Measurements from ENCODE around the gene SKP1. TPM values are rescaled to one million over a fixed set of nuclear protein-coding genes. Genes with fewer than 3 reads are reported as not detected.

The SKP1 gene
- total RNA-seq, 1 experiment from 2014 or later, result 220 TPM

GRCh38 chr5:134128648-134128995 lies 48.1 kb downstream of the SKP1 start:
- POLR2A ChIA-PET (ENCODE audit: unreplicated experiment), result no interaction called here
- no peak overlapping the region for H3K9ac ChIP-seq (ENCODE audit: low read length)
- CTCF ChIA-PET, result no interaction called here

DNA sequence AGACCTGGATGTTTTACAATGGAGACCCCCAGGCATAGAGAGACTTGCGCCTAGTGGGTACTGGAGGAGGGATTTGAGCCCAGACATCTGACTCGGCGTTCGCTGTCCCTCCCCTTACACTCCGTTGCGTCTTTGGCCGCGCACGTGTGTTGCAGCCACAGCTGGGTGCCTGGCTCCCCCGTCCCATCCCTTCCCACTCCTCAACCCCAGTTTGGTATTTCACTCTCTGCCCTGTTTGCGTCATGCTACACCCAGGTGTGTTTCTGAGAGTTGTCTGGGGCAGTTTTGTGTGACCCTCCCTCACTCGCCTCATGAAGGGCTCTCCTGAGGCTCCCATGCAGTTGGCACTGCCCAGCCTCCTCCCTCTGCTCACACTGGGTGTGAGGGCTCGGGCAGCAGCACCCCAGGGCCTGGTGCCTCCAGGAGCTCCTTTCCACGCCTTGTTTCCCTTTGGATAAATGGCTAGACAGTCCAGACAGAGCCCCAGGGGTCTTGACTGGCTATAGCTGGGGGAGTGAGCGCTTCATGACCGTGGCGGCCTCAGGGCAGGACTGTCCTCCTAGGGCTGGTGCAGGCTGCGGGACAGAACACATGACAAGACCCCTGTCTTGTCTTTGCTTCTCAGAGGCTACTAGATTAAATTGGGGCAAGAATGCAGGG lies 48.6 kb downstream of the SKP1 start:
- intact Hi-C loops (cut with micrococcal nuclease), result no loop called here

More at GRCh38 chr5:134128648-134128995, 48.1 kb downstream of the SKP1 start:
- Histone ChIP-seq H3K4me1 (ENCODE audit: insufficient read depth, low read length) (peaks cover 27% of the 10 kb centered on the region), H3K4me2 (ENCODE audit: low read length) (no peak overlapping the region), H2AFZ (ENCODE audit: low read length) (no peak overlapping the region), H3F3A (ENCODE audit: low read length, unreplicated experiment) (peaks cover 5% of the 10 kb centered on the region), H3K27me3 (ENCODE audit: low read length) (no peaks in the 10 kb centered on the region), H3K9me2 (replicated peaks; ENCODE audit: low read length) (no peaks in the 10 kb centered on the region), H3K36me3 (ENCODE audit: low read depth, low read length) (no peaks in the 10 kb centered on the region), H3K4me3 (ENCODE audit: low read length) (no peak overlapping the region), H3K27ac (ENCODE audit: low read length) (no peak overlapping the region), H3K79me2 (ENCODE audit: low read length) (no peaks in the 10 kb centered on the region), H4K20me1 (ENCODE audit: low read length) (no peaks in the 10 kb centered on the region), H3K9me3 (ENCODE audit: low read length) (no peaks in the 10 kb centered on the region)
- ATAC-seq (no peak), DNase-seq (no peak)
- TF ChIP-seq EZH2phosphoT487 (IDR thresholded peaks at IDR 0.05; ENCODE audit: borderline replicate concordance, low read length), result no peak
- TF ChIP-seq, protein P1, sequence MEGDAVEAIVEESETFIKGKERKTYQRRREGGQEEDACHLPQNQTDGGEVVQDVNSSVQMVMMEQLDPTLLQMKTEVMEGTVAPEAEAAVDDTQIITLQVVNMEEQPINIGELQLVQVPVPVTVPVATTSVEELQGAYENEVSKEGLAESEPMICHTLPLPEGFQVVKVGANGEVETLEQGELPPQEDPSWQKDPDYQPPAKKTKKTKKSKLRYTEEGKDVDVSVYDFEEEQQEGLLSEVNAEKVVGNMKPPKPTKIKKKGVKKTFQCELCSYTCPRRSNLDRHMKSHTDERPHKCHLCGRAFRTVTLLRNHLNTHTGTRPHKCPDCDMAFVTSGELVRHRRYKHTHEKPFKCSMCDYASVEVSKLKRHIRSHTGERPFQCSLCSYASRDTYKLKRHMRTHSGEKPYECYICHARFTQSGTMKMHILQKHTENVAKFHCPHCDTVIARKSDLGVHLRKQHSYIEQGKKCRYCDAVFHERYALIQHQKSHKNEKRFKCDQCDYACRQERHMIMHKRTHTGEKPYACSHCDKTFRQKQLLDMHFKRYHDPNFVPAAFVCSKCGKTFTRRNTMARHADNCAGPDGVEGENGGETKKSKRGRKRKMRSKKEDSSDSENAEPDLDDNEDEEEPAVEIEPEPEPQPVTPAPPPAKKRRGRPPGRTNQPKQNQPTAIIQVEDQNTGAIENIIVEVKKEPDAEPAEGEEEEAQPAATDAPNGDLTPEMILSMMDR (conservative IDR thresholded peaks at IDR 0.05; ENCODE audit: low read depth, low read length), result no peak
- TF ChIP-seq EZH2 (IDR thresholded peaks at IDR 0.05; ENCODE audit: low read length, unreplicated experiment), result no peak
- no TSS peak for BruUV-seq (replicated peaks)
- intact Hi-C loops (cut with micrococcal nuclease), result no loop called here

DNA sequence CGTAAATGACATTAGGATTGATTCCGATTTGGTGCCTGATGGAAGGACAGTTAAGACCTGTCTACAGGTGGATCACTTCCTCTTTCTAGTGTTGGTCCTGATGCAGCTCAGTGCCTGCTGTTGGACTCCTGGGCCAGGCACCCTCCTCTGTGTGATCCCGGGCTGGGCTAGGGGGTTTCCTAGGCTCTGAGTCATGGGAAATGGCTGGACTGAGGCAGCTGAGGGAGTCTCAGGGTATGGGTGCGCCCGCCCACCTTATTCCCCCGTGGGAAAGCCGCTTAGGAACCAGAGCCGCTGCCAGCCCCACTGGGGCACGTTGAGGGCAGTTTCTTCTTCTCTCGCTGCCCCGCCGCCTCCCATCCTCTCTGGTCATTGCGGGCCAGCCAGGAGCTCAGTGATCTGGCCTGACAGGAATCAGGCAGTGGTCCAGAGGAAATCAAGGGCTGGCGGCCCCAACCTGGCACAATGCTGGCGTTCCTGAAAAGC lies 49.3 kb downstream of the SKP1 start:
- no peaks in the 10 kb centered on the region for H3K36me3 ChIP-seq (ENCODE audit: low read depth, low read length)
- no peaks in the 10 kb centered on the region for H4K20me1 ChIP-seq (ENCODE audit: low read length)
- no peak overlapping the region for H2AFZ ChIP-seq (ENCODE audit: low read length)
- ChIA-PET CTCF (no interaction called here), POLR2A (ENCODE audit: unreplicated experiment) (no interaction called here)
- no peak overlapping the region for H3K4me3 ChIP-seq (ENCODE audit: low read length)
- no peaks in the 10 kb centered on the region for H3K79me2 ChIP-seq (ENCODE audit: low read length)
- BruUV-seq (replicated peaks), result no TSS peak
- no peak overlapping the region for H3K9ac ChIP-seq (ENCODE audit: low read length)
- H3K9me3 ChIP-seq (ENCODE audit: low read length), result no peaks in the 10 kb centered on the region
- H3K9me2 ChIP-seq (replicated peaks; ENCODE audit: low read length), result no peaks in the 10 kb centered on the region
- DNase-seq (no peak), ATAC-seq (no peak)
- H3K4me1 ChIP-seq (ENCODE audit: insufficient read depth, low read length), result peaks cover 29% of the 10 kb centered on the region
- no peak overlapping the region for H3K4me2 ChIP-seq (ENCODE audit: low read length)
- intact Hi-C loops (cut with micrococcal nuclease), result no loop called here
- peaks cover 5% of the 10 kb centered on the region for H3F3A ChIP-seq (ENCODE audit: low read length, unreplicated experiment)
- no peak overlapping the region for H3K27ac ChIP-seq (ENCODE audit: low read length)
- H3K27me3 ChIP-seq (ENCODE audit: low read length), result no peaks in the 10 kb centered on the region
- TF ChIP-seq EZH2 (IDR thresholded peaks at IDR 0.05; ENCODE audit: low read length, unreplicated experiment) (no peak), EZH2phosphoT487 (IDR thresholded peaks at IDR 0.05; ENCODE audit: borderline replicate concordance, low read length) (no peak)
- TF ChIP-seq, protein P1 (conservative IDR thresholded peaks at IDR 0.05; ENCODE audit: low read depth, low read length), result no peak

More for the DNA sequence above, 48.6 kb downstream of the SKP1 start:
- Histone ChIP-seq H3K4me3 (ENCODE audit: low read length) (no peak overlapping the region), H3K36me3 (ENCODE audit: low read depth, low read length) (no peaks in the 10 kb centered on the region), H3K9me3 (ENCODE audit: low read length) (no peaks in the 10 kb centered on the region), H4K20me1 (ENCODE audit: low read length) (no peaks in the 10 kb centered on the region), H3F3A (ENCODE audit: low read length, unreplicated experiment) (peaks cover 5% of the 10 kb centered on the region), H3K27me3 (ENCODE audit: low read length) (no peaks in the 10 kb centered on the region), H3K79me2 (ENCODE audit: low read length) (no peaks in the 10 kb centered on the region), H3K27ac (ENCODE audit: low read length) (no peak overlapping the region), H3K9ac (ENCODE audit: low read length) (no peak overlapping the region), H3K9me2 (replicated peaks; ENCODE audit: low read length) (no peaks in the 10 kb centered on the region), H3K4me1 (ENCODE audit: insufficient read depth, low read length) (peaks cover 29% of the 10 kb centered on the region), H3K4me2 (ENCODE audit: low read length) (no peak overlapping the region), H2AFZ (ENCODE audit: low read length) (no peak overlapping the region)
- ChIA-PET CTCF (no interaction called here), POLR2A (ENCODE audit: unreplicated experiment) (no interaction called here)
- TF ChIP-seq EZH2 (IDR thresholded peaks at IDR 0.05; ENCODE audit: low read length, unreplicated experiment) (no peak), EZH2phosphoT487 (IDR thresholded peaks at IDR 0.05; ENCODE audit: borderline replicate concordance, low read length) (no peak)
- TF ChIP-seq, protein P1 (conservative IDR thresholded peaks at IDR 0.05; ENCODE audit: low read depth, low read length), result no peak
- DNase-seq (no peak), ATAC-seq (no peak)
- no TSS peak for BruUV-seq (replicated peaks)

All from PC-3 (cell line).